ENCODE data around the gene PRG2.
"Not testable (repeated sequence)": the region's sequence is repeated elsewhere in the genome, so short reads cannot be mapped to it uniquely, and the experiment has no call there.

The PRG2 gene

DNA sequence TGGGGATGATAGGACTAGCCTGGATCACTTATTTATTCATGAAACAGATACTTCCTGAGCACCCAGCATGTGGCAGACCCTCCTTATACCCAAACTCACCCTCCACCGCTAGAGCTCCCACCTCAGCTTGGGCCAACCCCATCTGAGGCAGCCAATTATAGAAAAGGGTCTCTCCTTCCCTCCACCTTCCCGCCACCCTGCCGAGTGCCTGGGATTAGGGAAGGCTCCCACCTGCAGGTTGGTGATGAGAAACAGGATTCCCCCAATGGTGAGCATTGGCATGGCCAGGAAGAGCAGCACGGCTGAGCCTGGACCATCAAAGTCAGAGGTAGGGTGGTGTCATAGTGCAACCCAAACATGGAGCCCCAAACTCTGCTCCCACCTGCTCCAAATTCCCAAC, 30.6 kb upstream of the PRG2 start:
- DNase-seq (ENCODE audit: low read depth in 2 of 3, low spot score in 1 of 3) = no peak

GRCh38 chr11:57419146-57419545, 28.7 kb upstream of the PRG2 start:
- DNase-seq (ENCODE audit: low read depth in 2 of 3, low spot score in 1 of 3) = no peak

DNA sequence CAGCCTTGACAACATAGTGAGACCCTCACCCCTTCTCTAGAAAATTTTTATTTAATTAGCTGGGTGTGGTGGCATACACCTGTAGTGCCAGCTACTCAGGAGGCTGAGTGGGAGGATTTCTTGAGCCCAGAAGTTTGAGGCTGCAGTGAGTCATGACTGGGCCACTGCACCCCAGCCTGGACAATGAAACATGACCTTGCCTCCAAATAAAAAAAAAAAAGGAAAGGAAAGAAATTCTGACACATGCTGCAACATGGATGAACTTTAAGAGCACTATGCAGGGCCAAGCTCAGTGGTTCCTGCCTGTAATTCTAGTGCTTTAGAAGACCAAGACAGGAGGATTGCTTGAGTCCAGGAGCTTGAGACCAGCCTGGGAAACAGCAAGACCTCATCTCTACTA, 27.7 kb upstream of the PRG2 start:
- DNase-seq (ENCODE audit: low read depth in 2 of 3, low spot score in 1 of 3) = no peak

DNA sequence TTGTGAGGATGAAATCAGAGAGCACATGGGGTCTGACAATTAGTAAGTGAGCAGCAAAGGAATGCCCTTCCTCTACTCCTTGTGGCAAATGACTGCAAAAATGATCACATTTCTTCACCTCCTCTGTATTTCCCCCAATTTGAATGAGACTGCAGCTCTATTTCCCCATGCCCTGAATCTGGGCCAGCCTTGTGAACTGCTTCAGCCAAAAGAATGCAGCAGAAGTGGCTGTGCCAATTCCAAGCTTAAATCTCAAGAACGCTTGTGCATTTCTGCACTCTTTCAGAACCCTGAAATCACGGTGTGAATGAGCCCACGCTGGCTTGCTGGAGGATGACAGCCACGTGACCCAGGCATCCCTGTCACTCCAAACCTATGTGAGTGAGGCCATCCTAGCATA, 26.6 kb upstream of the PRG2 start:
- DNase-seq (ENCODE audit: low read depth in 2 of 3, low spot score in 1 of 3) = no peak

- DNase-seq (ENCODE audit: low read depth in 2 of 3, low spot score in 1 of 3) = no peak
Observed at GRCh38 chr11:57416436-57416835, 26.0 kb upstream of the PRG2 start.

DNA sequence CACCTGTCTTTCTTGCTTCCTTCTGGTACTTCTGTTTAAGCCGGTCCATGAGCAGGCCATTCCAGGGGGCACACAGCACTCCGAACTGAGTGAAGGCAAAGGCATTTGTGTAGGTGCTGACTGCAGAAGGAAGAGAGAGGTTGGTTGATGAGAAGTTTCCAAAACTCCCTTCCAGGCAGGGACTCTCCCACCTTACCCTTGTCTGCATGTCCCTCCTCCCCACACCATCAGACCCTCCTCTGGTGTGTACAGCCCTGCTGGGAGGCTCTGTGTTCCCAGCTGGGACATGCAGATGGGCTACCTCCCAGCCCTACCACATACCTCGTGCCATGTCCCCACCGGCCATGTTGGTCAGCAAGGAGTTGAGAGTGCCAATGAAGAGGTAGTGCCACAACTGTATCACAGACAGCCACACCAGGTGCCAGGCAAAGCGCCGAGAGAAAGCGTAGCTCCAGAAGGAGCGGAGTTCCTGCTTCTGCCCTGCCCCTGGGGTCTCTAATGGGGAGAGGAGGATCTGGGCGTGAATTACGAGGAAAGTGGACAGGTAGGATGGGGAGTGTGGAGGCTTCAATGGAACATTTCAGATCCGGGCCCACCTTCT, 24.3 kb upstream of the PRG2 start:
- DNase-seq (ENCODE audit: low read depth in 2 of 3, low spot score in 1 of 3) = no peak

- DNase-seq (ENCODE audit: low read depth in 2 of 3, low spot score in 1 of 3) = no peak
Observed at GRCh38 chr11:57413681-57414080, 23.2 kb upstream of the PRG2 start.

DNA sequence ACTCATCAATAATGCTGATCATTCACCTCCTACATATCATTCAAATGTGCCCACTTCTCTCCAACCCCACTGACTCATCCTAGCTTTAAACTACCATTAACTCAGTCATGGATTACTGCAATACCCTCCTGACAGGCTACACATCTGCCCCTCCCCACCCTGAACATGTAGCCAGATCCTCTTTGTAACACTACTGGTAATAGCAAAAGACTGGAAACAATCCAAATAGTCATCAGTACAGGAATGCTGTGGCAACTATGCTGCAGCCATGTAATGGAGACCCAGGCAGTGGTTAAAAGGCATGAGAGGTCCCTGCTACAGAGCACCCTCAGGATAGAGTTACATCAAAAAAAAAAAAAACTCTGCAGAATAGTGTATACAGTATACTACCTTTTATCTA, 19.8 kb upstream of the PRG2 start:
- no peak for DNase-seq (ENCODE audit: low read depth in 2 of 3, low spot score in 1 of 3)

- no peak for DNase-seq (ENCODE audit: low read depth in 2 of 3, low spot score in 1 of 3)
Observed at GRCh38 chr11:57409321-57410100, 19.1 kb upstream of the PRG2 start.

GRCh38 chr11:57408771-57409170, 18.3 kb upstream of the PRG2 start:
- DNase-seq (ENCODE audit: low read depth in 2 of 3, low spot score in 1 of 3) = no peak

DNA sequence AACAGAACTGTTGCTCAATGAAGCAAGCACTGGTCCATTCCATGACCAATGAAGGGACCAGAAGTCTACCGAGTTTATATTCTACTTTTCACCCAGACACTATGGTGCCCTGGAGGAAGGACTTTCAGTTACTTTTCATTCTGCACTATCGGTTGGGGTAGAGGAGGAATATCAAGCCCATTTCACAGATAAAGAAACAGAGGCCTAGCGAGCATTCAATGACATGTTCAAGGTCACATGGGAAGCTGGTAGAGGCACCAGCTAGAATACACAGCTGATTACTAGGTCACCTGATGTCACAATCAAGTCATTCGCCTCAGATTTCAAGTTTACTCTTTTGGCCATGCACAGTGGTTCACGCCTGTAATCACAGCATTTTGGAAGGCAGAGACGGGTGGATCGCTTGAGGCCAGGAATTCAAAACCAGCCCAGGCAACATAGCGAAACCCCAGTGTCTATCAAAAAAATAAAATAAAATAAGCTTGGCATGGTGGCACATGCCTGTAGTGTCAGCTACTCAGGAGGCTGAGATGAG, 17.6 kb upstream of the PRG2 start:
- DNase-seq (ENCODE audit: low read depth in 2 of 3, low spot score in 1 of 3) = no peak

DNA sequence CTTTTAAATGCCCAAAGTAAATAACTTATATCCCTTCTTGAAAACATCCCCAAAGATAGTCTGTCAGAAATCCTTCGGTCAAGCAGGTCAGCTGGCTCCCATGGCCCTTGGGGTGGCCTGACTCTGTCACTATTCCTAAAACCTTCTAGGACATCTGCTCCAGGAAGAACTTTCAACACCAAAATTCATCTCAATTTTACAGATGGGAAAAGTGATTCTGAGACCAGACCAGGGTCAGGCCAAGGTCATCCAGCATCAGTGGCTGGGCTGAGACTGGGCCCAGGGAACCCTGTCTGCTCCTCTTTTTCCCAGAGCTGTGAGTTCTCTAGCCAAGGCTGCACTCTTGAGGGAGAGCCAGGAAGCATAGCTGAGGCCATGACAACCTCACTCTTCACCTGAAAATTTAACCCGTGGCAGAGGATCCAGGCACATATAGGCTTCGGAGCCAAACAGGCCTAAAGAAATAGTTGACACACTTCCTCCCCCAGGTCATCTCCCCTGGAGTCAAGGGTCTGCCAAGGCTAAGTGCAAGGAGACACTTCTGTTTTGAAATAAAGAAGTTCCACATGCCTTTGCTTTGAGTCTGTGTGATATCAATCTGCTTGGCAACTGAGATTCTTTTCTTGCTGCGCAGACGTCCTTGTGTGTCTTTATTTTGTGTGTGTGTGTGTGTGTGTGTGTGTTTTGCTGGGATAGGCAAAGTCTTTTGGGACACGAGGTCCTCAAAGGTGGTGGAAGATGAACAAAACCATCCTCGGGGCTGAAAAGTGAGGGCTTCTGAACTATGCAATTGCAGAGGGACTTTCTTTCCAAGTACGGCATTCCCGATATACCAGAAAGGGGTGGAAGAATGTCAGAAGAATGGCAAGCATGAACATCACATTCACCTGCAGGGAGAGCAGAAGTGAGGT, 16.8 kb upstream of the PRG2 start:
- no peak for DNase-seq (ENCODE audit: low read depth in 2 of 3, low spot score in 1 of 3)

DNA sequence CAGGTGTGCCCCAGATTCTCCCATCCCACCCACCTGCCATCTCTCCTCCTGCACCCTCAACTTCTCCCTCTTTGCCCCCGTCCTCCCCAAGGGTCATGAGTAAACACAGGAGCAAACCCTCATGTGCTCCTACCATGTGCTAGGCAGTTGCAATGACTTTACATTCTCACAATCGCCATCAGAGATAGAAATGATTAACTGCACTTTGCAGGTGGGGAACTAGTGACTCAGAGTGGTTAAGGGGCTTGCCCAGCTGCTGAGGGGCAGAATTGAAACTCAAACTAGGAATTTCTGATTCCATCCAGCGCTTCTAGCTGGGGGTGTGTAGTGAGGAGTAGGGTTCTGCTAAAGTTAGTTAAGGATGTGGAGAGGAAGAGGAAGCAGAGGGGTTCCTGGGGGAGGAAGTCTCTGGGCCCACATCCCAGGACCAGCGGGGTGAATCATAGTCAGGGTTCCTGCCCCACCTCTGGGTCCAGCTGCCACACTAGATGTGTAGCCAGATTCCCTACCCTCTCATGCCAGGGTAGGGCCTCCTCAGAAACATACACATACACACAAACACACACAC, 16.0 kb upstream of the PRG2 start:
- peak in 2 of 3 donors; percentile 29 to 41 for DNase-seq (ENCODE audit: low read depth in 2 of 3, low spot score in 1 of 3)

DNA sequence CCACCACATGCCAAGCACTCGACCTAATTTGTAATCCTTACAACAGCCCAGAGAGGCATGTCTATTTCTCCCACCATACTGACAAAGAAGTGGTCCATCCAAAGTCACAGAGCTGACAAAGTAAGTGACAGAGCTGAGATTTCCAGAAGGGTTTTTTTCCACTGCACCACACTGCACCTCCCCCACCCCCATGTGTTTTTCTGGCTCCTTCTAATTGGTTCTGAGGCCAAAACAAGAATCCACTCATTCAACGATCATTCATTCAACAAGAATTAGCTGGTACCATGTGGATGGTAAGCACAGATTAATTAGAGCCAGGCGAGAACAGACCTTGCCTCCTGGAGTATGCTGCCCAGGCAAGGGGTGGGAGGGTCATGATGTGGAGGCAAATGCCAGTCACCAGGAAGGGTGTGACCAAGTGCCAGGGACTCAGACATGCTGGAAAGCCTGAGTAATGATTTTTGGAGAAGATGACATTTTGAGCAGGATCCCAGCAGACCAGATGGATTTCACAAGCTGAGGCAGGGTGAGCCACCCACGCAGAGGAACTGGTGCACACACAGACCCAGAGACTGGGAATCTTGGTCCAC, 14.9 kb upstream of the PRG2 start:
- DNase-seq (ENCODE audit: low read depth in 2 of 3, low spot score in 1 of 3) = no peak

- DNase-seq (ENCODE audit: low read depth in 2 of 3, low spot score in 1 of 3) = no peak
Observed at GRCh38 chr11:57403802-57404147, 13.3 kb upstream of the PRG2 start.

DNA sequence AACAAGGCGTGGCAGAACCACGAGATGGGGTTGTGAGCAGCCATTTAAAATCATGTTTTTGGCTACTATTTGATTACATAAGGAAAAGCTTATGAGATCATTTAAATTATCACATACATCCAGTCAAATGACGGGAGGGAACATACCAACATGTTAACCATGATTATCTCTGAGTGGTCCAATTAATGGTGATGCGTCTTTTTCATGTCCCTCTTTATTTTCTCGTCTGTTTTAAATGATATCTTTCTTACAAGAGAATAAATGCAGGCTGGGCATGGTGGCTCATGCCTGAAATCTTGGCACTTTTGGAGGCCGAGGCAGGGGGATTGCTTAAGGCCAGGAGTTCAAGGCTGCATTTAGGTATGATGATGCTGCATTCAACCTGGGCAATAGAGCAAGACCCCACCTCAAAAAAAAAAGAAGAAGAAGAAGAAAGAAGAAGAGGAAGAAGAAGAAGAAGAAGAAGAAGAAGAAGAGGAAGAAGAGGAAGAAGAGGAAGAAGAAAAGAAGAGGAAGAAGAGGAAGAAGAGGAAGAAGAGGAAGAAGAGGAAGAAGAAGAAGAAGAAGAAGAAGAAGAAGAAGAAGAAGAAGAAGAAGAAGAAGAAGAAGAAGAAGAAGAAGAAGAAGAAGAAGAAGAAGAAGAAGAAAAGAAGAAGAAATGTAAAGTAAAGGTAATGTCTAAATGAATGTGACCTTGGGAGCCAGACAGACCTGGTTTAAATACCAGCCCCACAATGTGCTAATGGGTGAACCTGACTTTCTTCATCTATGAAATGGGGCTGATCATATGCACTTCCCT, 12.8 kb upstream of the PRG2 start:
- DNase-seq (ENCODE audit: low read depth in 2 of 3, low spot score in 1 of 3) = not testable (repeated sequence)

DNA sequence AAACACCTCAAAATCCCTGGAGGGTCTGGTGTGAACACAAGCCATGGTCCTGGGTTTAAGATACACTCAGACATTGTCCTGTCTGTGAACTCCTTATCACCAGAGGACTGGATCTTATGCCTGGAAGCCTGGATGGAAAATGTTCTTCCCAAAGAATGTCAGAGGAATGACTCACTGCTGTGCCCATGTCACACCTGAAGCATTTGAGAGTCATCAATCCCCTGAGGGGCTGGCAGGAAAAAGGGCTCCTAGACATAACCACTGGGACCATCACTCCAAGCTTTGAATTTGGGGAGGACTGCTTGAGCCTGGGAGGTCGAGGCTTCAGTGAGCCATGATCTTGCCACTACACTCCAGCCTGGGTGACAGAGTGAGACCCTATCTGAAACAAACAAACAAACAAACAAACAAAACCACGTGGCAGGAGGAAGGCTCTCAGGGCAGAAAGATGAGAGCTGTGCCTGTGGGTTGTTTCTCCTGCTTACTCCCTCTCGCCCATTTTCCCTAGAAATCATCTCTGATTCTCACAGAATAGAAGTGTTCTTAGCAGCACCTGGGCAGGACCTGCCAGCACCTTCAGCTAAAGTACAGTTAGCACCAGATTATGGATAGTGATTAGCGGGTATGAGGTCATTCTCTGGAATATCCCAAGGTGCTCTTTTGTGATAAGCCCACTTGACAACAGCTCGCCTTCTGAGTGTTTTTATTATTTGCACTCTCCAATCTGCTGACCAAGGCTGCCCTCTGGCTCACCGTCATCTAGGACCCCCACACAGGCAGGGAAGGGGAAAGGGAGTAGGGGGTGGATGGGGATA, 11.9 kb upstream of the PRG2 start:
- DNase-seq (ENCODE audit: low read depth in 2 of 3, low spot score in 1 of 3) = no peak

- DNase-seq (ENCODE audit: low read depth in 2 of 3, low spot score in 1 of 3) = no peak
Observed at GRCh38 chr11:57399972-57400578, 9.6 kb upstream of the PRG2 start.

GRCh38 chr11:57399221-57399620, 8.8 kb upstream of the PRG2 start:
- no peak for DNase-seq (ENCODE audit: low read depth in 2 of 3, low spot score in 1 of 3)

Data from stimulated activated CD4-positive, alpha-beta T cell treated with anti-CD3 and anti-CD28 coated beads, Interleukin-12 subunit alpha, Interleukin-12 subunit beta, amount 100 ng/mL, for 48 hours (primary cell).